ENCODE results near the gene SLX4IP. TPM values are rescaled to one million over a fixed set of nuclear protein-coding genes. Genes with fewer than 3 reads are reported as not detected.

Gene SLX4IP
- total and polyA plus RNA-seq, 7 donors: 0.20 to 1.9 (median 0.86) TPM

DNA sequence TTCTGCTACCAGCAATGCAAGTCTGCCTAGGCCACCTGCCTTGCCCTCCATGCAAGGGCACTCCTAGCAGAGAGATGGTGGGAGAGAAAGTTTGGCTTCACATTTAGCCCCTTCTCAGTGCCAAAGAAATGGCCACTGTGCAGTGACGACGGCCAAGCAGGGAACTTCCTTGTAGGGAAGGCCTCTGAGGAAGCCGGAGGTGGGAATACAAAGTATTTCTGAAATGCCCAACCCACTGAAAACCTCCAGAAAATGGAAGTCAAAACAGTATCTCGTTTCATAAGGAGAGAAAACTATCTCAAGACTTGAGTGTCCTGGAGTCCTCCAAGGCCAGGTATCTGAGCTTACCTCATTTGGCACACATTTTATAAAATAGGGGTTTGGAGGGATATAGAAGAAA is 196.0 kb downstream of the SLX4IP start:
- Histone ChIP-seq H3K4me3 (no peak overlapping the region), H3K9me3 (no peaks in the 10 kb centered on the region), H3K4me1 (peaks cover 9% of the 10 kb centered on the region), H3K36me3 (ENCODE audit: insufficient read depth in 1 of 2, low read depth in 1 of 2) (no peaks in the 10 kb centered on the region), H3K27ac (no peak overlapping the region), H3K27me3 (ENCODE audit: insufficient read depth in 3 of 3, low read length in 2 of 3) (no peaks in the 10 kb centered on the region)
- ATAC-seq: no peak
- TF ChIP-seq, protein P1, sequence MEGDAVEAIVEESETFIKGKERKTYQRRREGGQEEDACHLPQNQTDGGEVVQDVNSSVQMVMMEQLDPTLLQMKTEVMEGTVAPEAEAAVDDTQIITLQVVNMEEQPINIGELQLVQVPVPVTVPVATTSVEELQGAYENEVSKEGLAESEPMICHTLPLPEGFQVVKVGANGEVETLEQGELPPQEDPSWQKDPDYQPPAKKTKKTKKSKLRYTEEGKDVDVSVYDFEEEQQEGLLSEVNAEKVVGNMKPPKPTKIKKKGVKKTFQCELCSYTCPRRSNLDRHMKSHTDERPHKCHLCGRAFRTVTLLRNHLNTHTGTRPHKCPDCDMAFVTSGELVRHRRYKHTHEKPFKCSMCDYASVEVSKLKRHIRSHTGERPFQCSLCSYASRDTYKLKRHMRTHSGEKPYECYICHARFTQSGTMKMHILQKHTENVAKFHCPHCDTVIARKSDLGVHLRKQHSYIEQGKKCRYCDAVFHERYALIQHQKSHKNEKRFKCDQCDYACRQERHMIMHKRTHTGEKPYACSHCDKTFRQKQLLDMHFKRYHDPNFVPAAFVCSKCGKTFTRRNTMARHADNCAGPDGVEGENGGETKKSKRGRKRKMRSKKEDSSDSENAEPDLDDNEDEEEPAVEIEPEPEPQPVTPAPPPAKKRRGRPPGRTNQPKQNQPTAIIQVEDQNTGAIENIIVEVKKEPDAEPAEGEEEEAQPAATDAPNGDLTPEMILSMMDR (IDR thresholded peaks at IDR 0.05): no peak
- 78 to 92% (median 89%) methylated on average over 4 of the region's 4 CpGs for WGBS, 3 donors
- no peak for DNase-seq
- intact Hi-C loops (cut with DNase I): no loop called here

DNA sequence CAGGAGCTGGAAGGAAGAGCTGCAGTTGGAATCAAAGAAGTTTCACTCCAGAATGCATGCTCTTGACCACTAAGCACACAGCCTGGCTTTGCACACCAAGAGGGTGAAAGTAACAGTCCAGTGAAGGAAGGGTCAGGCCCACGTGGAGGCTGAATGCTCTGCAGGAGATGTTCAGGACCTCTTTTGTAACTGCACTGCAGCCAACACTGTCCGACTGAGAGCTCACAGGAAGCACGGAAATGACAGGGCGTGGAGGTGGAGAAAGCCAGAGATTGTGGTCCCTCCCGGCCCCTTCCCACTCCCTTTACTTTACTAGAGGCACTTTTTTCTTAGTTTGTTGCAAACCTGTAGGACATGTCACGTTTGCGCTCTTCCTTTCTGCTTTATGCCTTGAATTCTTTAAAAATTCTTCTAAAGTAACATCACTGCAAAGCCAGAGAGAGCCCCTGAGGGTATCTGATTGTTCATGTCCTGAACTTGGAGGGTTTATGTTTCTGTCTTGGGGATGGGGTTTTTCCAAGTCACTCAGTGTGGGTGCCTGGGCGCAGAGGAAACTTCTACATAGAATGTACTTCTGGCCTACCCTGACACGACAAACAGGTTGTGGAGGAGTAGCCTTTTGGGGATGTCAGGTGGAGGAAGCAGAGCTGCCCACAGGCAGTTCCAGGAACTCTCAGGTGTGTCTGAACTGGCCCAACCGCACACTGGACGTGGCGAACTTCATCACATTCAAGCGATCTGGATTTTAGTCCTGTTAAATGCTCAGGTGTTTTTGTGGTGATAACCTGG is 197.8 kb downstream of the SLX4IP start:
- intact Hi-C loops (cut with DNase I): no loop called here
- ATAC-seq (no peak), DNase-seq (no peak)
- peaks cover 15% of the 10 kb centered on the region for H3K4me1 ChIP-seq
- no peak overlapping the region for H3K27ac ChIP-seq
- H3K27me3 ChIP-seq (ENCODE audit: insufficient read depth in 3 of 3, low read length in 2 of 3): no peaks in the 10 kb centered on the region
- H3K4me3 ChIP-seq: no peak overlapping the region
- 83 to 89% (median 87%) methylated on average over 13 of the region's 13 CpGs for WGBS, 3 donors
- TF ChIP-seq, protein P1 (IDR thresholded peaks at IDR 0.05): no peak
- no peaks in the 10 kb centered on the region for H3K36me3 ChIP-seq (ENCODE audit: insufficient read depth in 1 of 2, low read depth in 1 of 2)
- no peaks in the 10 kb centered on the region for H3K9me3 ChIP-seq

DNA sequence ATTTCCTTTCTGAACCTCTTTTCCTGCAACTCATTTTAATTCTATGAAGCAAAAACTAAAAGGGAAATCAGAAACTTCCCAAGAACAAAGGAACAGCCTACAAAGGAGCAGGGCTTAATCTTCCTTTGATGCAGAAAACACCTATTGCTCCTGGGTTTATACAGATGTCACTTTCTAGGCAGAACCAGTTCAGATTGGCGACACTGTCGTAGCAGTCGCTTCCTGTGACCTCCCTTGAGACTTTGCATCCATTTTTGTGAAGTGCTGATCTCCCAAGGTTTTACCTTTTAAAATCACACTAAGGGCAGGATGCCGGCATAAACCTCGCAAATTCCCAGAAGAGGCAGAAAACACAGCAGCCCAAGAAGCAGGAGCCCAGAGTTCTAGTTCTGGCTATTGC is 198.6 kb downstream of the SLX4IP start:
- H3K36me3 ChIP-seq (ENCODE audit: insufficient read depth in 1 of 2, low read depth in 1 of 2): peaks cover 0 to under 1% of the 10 kb centered on the region in 2 donors
- TF ChIP-seq, protein P1 (IDR thresholded peaks at IDR 0.05): no peak
- no peak for DNase-seq
- no peak overlapping the region for H3K27ac ChIP-seq
- WGBS, 3 donors: 81 to 87% (median 85%) methylated on average over 5 of the region's 5 CpGs
- intact Hi-C loops (cut with DNase I): no loop called here
- H3K9me3 ChIP-seq: no peaks in the 10 kb centered on the region
- peaks cover 12% of the 10 kb centered on the region for H3K4me1 ChIP-seq
- ATAC-seq: no peak
- no peak overlapping the region for H3K4me3 ChIP-seq
- H3K27me3 ChIP-seq (ENCODE audit: insufficient read depth in 3 of 3, low read length in 2 of 3): no peaks in the 10 kb centered on the region

DNA sequence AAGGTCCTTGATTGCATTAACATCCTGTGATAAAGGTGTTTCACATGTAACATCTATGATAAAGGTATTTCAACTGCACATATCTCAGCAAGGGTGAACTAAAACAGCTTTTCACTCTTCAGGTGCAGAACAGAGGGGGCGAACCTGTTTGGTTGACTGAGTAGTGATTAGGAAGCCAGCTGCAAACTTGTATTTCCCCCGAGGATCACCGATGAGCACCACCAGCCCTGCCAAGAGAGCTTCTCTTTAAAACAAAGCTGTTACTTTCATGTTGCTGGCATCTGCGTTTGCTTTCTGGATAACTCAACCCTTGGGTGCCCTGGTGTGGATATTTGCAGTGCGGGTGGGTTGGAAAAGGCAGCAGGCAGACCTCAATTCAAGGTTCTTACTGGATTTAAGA is 199.1 kb downstream of the SLX4IP start:
- H3K4me3 ChIP-seq: no peak overlapping the region
- no peaks in the 10 kb centered on the region for H3K9me3 ChIP-seq
- TF ChIP-seq, protein P1 (IDR thresholded peaks at IDR 0.05): no peak
- intact Hi-C loops (cut with DNase I): no loop called here
- H3K4me1 ChIP-seq: peaks cover 7% of the 10 kb centered on the region
- no peak for DNase-seq
- WGBS, 3 donors: 51 to 62% (median 55%) methylated on average over 5 of the region's 5 CpGs
- no peak for ATAC-seq
- no peaks in the 10 kb centered on the region for H3K27me3 ChIP-seq (ENCODE audit: insufficient read depth in 3 of 3, low read length in 2 of 3)
- peaks cover 0 to 6% of the 10 kb centered on the region in 2 donors for H3K36me3 ChIP-seq (ENCODE audit: insufficient read depth in 1 of 2, low read depth in 1 of 2)
- H3K27ac ChIP-seq: no peak overlapping the region
